Cardiac fibroblast (primary cell): ENCODE results near the gene CWF19L2.
"Not testable (repeated sequence)": the region's sequence is repeated elsewhere in the genome, so short reads cannot be mapped to it uniquely, and the experiment has no call there.

Source experiments
- DNase-seq, 2 donors: peaks; one replicate each; pipeline versions ENCODE4 v3.0.0 to v3.0.0-alpha.2; 2010; ENCODE audit warnings: low read depth in 2 of 2
- H3K4me3 ChIP-seq, 2 donors: replicated peaks in 1 of 2; 1 replicate in 1 of 2; 2 replicates in 1 of 2; pipeline ENCODE4 v1.5.1; 2011; ENCODE audit warnings: low read depth in 2 of 2, low read length in 2 of 2, mild to moderate bottlenecking in 2 of 2, moderate library complexity in 1 of 2
- CTCF ChIP-seq: IDR thresholded peaks from one replicate; pipeline ENCODE4 v1.5.1; 2011; ENCODE audit warnings: low read depth, mild to moderate bottlenecking, low read length, inconsistent platforms

CWF19L2 gene

GRCh38 chr11:107405260-107405659, 52.4 kb downstream of the CWF19L2 start:
- DNase-seq, result no peak
- H3K4me3 ChIP-seq, result no peak overlapping the region
- TF ChIP-seq CTCF, result no peak

GRCh38 chr11:107401131-107401530, 56.5 kb downstream of the CWF19L2 start:
- H3K4me3 ChIP-seq, DNase-seq: not testable (repeated sequence)

GRCh38 chr11:107397357-107397756, 60.3 kb downstream of the CWF19L2 start:
- no peak for DNase-seq
- H3K4me3 ChIP-seq, result no peak overlapping the region
- no peak for TF ChIP-seq CTCF

GRCh38 chr11:107392611-107393010, 65.0 kb downstream of the CWF19L2 start:
- DNase-seq, result no peak
- H3K4me3 ChIP-seq, result no peak overlapping the region
- no peak for TF ChIP-seq CTCF

GRCh38 chr11:107390701-107391100, 66.9 kb downstream of the CWF19L2 start:
- not testable (repeated sequence) for H3K4me3 ChIP-seq, DNase-seq

GRCh38 chr11:107387666-107388065, 70.0 kb downstream of the CWF19L2 start:
- H3K4me3 ChIP-seq, result no peak overlapping the region
- TF ChIP-seq CTCF, result no peak
- DNase-seq, result no peak

GRCh38 chr11:107385361-107385981, 72.2 kb downstream of the CWF19L2 start:
- TF ChIP-seq CTCF, result no peak
- no peak overlapping the region for H3K4me3 ChIP-seq
- DNase-seq, result peak; percentile 44 to 86

GRCh38 chr11:107384144-107384852, 73.3 kb downstream of the CWF19L2 start:
- TF ChIP-seq CTCF, result no peak
- H3K4me3 ChIP-seq, result no peak overlapping the region
- no peak for DNase-seq
